ENCODE data around the gene DEPDC1B.

DNA sequence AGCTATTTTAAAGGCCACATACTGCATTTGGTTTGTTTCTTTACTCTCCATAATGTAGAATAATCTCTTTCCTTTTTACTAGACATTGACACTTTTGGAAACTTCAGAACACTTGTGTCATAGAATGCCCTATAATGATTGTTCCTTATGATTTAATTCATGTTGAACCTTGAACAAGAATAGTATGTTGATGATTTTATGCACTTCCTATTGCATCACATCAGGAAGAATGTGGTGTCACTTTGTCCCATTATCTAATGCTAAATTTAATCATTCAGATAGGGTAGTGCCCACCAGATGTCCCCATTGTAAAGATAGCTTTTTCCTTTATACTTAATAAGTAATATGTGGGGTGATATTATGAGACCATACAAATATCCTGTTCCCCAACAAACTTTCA lies 19.4 kb upstream of the DEPDC1B start:
- TF ChIP-seq, protein P1, sequence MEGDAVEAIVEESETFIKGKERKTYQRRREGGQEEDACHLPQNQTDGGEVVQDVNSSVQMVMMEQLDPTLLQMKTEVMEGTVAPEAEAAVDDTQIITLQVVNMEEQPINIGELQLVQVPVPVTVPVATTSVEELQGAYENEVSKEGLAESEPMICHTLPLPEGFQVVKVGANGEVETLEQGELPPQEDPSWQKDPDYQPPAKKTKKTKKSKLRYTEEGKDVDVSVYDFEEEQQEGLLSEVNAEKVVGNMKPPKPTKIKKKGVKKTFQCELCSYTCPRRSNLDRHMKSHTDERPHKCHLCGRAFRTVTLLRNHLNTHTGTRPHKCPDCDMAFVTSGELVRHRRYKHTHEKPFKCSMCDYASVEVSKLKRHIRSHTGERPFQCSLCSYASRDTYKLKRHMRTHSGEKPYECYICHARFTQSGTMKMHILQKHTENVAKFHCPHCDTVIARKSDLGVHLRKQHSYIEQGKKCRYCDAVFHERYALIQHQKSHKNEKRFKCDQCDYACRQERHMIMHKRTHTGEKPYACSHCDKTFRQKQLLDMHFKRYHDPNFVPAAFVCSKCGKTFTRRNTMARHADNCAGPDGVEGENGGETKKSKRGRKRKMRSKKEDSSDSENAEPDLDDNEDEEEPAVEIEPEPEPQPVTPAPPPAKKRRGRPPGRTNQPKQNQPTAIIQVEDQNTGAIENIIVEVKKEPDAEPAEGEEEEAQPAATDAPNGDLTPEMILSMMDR (IDR thresholded peaks at IDR 0.05), result no peak
- no peak for TF ChIP-seq POLR2A (IDR thresholded peaks at IDR 0.05)
- no peak for TF ChIP-seq POLR2AphosphoS5 (IDR thresholded peaks at IDR 0.05)
